Gastroesophageal sphincter (tissue), 4 donors: ENCODE measurements around the gene WNT7A. TPM values are rescaled to one million over a fixed set of nuclear protein-coding genes. Genes with fewer than 3 reads are reported as not detected.

Experiments
- ATAC-seq: fragments of 150-250 bp; one replicate; pipeline ENCODE4 v1.9.1; 2016; ENCODE audit warnings: mild to moderate bottlenecking, moderate library complexity
- H3K27ac ChIP-seq, 4 donors: fragments of 200-600 bp; sonication (generic) in 3 of 4; 1 replicate in 3 of 4; 2 replicates in 1 of 4; pipeline ENCODE4 v1.5.1; 2016 to 2019
- H3K27me3 ChIP-seq: fragments of 200-600 bp; sonication (generic); one replicate; pipeline ENCODE4 v1.5.1; 2019
- H3K36me3 ChIP-seq, 2 donors: fragments of 200-600 bp; sonication (generic); one replicate each; pipeline ENCODE4 v1.5.1; 2019; ENCODE audit warnings: control low read depth in 1 of 2
- H3K4me1 ChIP-seq, 3 donors: fragments of 200-600 bp; sonication (generic); 1 replicate in 2 of 3; 2 replicates in 1 of 3; pipeline ENCODE4 v1.5.1; 2016 to 2019; ENCODE audit warnings: control low read depth in 2 of 3
- H3K4me3 ChIP-seq, 2 donors: fragments of 200-600 bp; sonication (generic); one replicate each; pipeline ENCODE4 v1.5.1; 2019; ENCODE audit warnings: mild to moderate bottlenecking in 1 of 2, moderate library complexity in 1 of 2
- H3K9me3 ChIP-seq, 3 donors: fragments of 200-600 bp; sonication (generic); one replicate each; pipeline ENCODE4 v1.5.1; 2017 to 2019; ENCODE audit warnings: control low read depth in 2 of 3
- CTCF ChIP-seq, 4 experiments: fragments of 200-600 bp in 2 of 4; fragments of 450-650 bp in 2 of 4; sonication (generic) in 1 of 4; IDR thresholded peaks; one replicate each; pipeline ENCODE4 v1.5.1; 2017 to 2019; ENCODE audit warnings: antibody characterized with exemption in 4 of 4, mild to moderate bottlenecking in 2 of 4, moderate library complexity in 2 of 4
- EP300 ChIP-seq: sonication (generic); formaldehyde crosslinking; IDR thresholded peaks from one replicate; pipeline ENCODE4 v1.6.1; 2017; ENCODE audit warnings: antibody characterized with exemption, mild to moderate bottlenecking
- POLR2A ChIP-seq, 2 donors: fragments of 450-650 bp; IDR thresholded peaks; one replicate each; pipeline ENCODE4 v1.6.1; 2017; ENCODE audit warnings: antibody characterized with exemption in 2 of 2, mild to moderate bottlenecking in 2 of 2, moderate library complexity in 1 of 2
- POLR2AphosphoS5 ChIP-seq: sonication (generic); formaldehyde crosslinking; IDR thresholded peaks from one replicate; pipeline ENCODE4 v1.6.1; 2017; ENCODE audit warnings: antibody characterized with exemption
- WGBS, 2 donors: methylation state at CpG; one replicate each; pipeline ENCODE4 v1.1.5; 2018; ENCODE audit warnings: low coverage in 1 of 2; 5-methylcytosine and 5-hydroxymethylcytosine counted together
- total RNA-seq, 4 donors: library from RNA; depleted of rRNA; stranded (reverse); fragments of >200 nt; gene quantifications; one replicate each; pipeline ENCODE4 v1.1.0, GENCODE V29; 2016

The WNT7A gene
- total RNA-seq, 4 donors from 2014 or later = 0.13 to 0.77 TPM; not detected in 2

DNA sequence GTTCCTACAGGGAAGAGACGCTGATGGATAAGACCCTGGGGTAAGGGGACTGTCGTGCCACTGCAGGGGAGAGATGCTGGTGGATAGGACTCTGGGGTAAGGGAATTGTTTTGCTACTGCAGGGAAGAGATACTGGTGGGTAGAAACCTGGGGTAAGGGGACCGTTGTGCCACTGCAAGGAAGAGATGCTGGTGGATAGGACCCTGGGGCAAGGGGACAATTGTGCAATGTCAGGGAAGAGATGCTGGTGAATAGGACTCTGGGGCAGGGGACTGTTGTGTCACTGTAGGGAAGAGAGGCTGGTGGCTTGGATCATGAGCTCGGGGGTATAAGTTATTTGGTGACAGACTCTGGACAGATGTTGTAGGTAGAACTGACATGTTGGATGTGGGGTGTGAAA is 37.6 kb downstream of the WNT7A start:
- Histone ChIP-seq H3K27me3 (peaks cover 58% of the 10 kb centered on the region), H3K27ac (no peak overlapping the region), H3K9me3 (no peaks in the 10 kb centered on the region), H3K4me1 (no peaks in the 10 kb centered on the region), H3K36me3 (no peaks in the 10 kb centered on the region), H3K4me3 (no peak overlapping the region)
- no peak for TF ChIP-seq POLR2AphosphoS5
- no peak for TF ChIP-seq EP300
- no peak for TF ChIP-seq POLR2A (IDR thresholded peaks at IDR 0.05)
- no peak for ATAC-seq
- WGBS, 2 donors = 72% methylated on average over 4 of the region's 4 CpGs; no CpG with 5 or more reads in 1 of the 2 donors

DNA sequence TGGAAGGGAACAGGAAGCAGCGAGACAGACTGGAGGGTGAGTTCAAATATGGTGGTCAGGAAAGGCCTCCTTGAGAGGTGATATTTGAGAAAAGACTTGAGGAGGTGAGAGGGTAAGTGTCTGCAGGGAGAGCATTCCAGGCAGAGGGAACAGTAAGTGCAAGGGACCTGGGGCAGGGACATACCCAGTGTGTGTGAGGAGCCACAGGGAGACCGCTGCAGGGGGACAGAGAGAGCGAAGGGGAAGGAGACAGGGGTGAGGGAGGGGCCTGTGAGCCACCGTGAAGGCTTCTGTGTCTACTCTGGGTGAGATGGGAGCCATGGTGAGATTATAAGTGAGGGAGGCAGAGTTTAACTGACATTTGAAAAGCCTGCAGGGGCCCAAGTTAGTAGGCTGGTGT is 38.0 kb downstream of the WNT7A start:
- 48 to 79% methylated on average over 3 to 4 of the region's 4 CpGs for WGBS, 2 donors
- H3K9me3 ChIP-seq = no peaks in the 10 kb centered on the region

GRCh38 chr3:13841141-13841540 is 38.7 kb downstream of the WNT7A start:
- no peaks in the 10 kb centered on the region for H3K36me3 ChIP-seq
- H3K4me1 ChIP-seq = no peaks in the 10 kb centered on the region
- peaks cover 57% of the 10 kb centered on the region for H3K27me3 ChIP-seq
- WGBS, 2 donors = 65 to 71% methylated on average over 5 to 8 of the region's 8 CpGs
- no peak for ATAC-seq
- no peaks in the 10 kb centered on the region for H3K9me3 ChIP-seq
- H3K4me3 ChIP-seq = no peak overlapping the region
- TF ChIP-seq POLR2AphosphoS5 (no peak), EP300 (no peak), POLR2A (IDR thresholded peaks at IDR 0.05) (no peak), CTCF (IDR thresholded peaks at IDR 0.05) (no peak)
- H3K27ac ChIP-seq = no peak overlapping the region

More for the DNA sequence above, 38.0 kb downstream of the WNT7A start:
- Histone ChIP-seq H3K27me3 (peaks cover 57% of the 10 kb centered on the region), H3K4me1 (no peaks in the 10 kb centered on the region), H3K27ac (no peak overlapping the region), H3K4me3 (no peak overlapping the region), H3K36me3 (no peaks in the 10 kb centered on the region)
- ATAC-seq = no peak
- TF ChIP-seq EP300 (no peak), POLR2AphosphoS5 (no peak), POLR2A (IDR thresholded peaks at IDR 0.05) (no peak), CTCF (IDR thresholded peaks at IDR 0.05) (no peak)

DNA sequence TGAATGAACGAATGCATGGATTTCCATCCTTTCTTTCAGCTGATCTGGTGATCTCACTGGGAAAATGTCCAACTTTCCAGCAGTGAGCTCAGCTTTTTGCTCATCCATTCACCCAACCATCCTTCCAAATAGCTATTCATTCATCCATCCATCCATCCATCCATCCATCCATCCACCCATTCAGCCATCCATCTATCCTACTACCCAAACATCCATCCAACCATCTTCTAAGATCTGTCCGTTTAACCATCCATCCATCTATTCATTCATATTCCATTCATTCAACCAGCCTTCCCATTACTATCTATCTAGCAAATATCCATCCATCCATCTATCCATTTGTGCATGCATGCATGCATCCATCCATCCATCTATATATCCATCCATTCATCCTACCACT is 39.4 kb downstream of the WNT7A start:
- H3K4me3 ChIP-seq = no peak overlapping the region
- H3K27ac ChIP-seq = no peak overlapping the region
- 76 to 90% methylated on average over 2 of the region's 2 CpGs for WGBS, 2 donors
- H3K27me3 ChIP-seq = peaks cover 51% of the 10 kb centered on the region
- no peaks in the 10 kb centered on the region for H3K4me1 ChIP-seq
- TF ChIP-seq POLR2AphosphoS5 (no peak), CTCF (IDR thresholded peaks at IDR 0.05) (no peak), EP300 (no peak), POLR2A (IDR thresholded peaks at IDR 0.05) (no peak)
- no peaks in the 10 kb centered on the region for H3K36me3 ChIP-seq
- no peak for ATAC-seq
- H3K9me3 ChIP-seq = no peaks in the 10 kb centered on the region

- Histone ChIP-seq H3K27ac (no peak overlapping the region), H3K4me3 (no peak overlapping the region), H3K9me3 (no peaks in the 10 kb centered on the region), H3K36me3 (no peaks in the 10 kb centered on the region), H3K4me1 (no peaks in the 10 kb centered on the region), H3K27me3 (peaks cover 51% of the 10 kb centered on the region)
- TF ChIP-seq CTCF (IDR thresholded peaks at IDR 0.05) = no peak
- TF ChIP-seq EP300 = no peak
- TF ChIP-seq POLR2A (IDR thresholded peaks at IDR 0.05) = no peak
- no peak for TF ChIP-seq POLR2AphosphoS5
- ATAC-seq = no peak
- 30 to 40% methylated on average over 5 of the region's 5 CpGs for WGBS, 2 donors
Measured at GRCh38 chr3:13839726-13840340, 40.0 kb downstream of the WNT7A start.
